ENCODE data around the gene MAP3K2. TPM values are rescaled to one million over a fixed set of nuclear protein-coding genes. Genes with fewer than 3 reads are reported as not detected.
A peak's percentile ranks its signal among the peaks of the same experiment; 100 is the strongest.

The MAP3K2 gene
- total RNA-seq, 6 experiments from 2014 or later = 38.5 to 44.2 (median 40.1) TPM

DNA sequence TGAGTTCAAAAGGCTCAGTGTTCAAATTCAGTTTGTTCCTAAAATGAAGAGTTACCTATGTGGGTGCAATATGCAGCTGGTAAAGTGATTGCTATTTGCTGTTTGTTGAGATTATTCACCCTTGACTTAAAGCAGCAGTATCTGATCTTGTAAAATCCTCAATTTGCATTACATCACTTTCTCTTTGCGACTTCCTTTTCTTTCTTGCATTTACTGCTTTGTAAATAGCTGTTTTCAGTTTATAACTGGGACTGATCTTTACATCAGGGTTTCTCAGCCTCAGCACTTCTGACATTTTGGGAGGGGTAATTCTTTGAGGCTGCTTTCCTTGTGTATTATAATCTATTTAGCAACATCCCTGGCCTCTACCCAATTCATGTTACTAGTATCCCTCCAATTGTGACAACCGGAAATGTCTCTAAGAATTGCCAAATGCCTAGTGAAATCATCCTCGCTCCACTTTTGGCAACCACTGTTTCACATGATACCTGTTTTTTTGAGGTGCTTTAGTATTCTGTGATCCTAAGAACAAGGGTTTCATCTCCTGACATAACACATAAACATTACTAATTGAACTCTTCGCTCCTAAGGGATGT lies 81.7 kb downstream of the MAP3K2 start:
- H3K36me3 Mint-ChIP-seq (ENCODE audit: low read depth) = 0 out of 2 replicates have a peak, but pooled peaks cover 4% of the 10 kb centered on the region
- TF ChIP-seq, protein P1, sequence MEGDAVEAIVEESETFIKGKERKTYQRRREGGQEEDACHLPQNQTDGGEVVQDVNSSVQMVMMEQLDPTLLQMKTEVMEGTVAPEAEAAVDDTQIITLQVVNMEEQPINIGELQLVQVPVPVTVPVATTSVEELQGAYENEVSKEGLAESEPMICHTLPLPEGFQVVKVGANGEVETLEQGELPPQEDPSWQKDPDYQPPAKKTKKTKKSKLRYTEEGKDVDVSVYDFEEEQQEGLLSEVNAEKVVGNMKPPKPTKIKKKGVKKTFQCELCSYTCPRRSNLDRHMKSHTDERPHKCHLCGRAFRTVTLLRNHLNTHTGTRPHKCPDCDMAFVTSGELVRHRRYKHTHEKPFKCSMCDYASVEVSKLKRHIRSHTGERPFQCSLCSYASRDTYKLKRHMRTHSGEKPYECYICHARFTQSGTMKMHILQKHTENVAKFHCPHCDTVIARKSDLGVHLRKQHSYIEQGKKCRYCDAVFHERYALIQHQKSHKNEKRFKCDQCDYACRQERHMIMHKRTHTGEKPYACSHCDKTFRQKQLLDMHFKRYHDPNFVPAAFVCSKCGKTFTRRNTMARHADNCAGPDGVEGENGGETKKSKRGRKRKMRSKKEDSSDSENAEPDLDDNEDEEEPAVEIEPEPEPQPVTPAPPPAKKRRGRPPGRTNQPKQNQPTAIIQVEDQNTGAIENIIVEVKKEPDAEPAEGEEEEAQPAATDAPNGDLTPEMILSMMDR (IDR thresholded peaks at IDR 0.05) = no peak
- H3K27me3 Mint-ChIP-seq (ENCODE audit: insufficient read depth) = peaks cover 1% of the 10 kb centered on the region
- no peaks in the 10 kb centered on the region for H3K4me1 Mint-ChIP-seq (ENCODE audit: low read depth)
- no peak for DNase-seq
- H3K4me3 Mint-ChIP-seq = no peak overlapping the region
- no peaks in the 10 kb centered on the region for H3K9me3 Mint-ChIP-seq
- H3K27ac Mint-ChIP-seq = no peak overlapping the region

DNA sequence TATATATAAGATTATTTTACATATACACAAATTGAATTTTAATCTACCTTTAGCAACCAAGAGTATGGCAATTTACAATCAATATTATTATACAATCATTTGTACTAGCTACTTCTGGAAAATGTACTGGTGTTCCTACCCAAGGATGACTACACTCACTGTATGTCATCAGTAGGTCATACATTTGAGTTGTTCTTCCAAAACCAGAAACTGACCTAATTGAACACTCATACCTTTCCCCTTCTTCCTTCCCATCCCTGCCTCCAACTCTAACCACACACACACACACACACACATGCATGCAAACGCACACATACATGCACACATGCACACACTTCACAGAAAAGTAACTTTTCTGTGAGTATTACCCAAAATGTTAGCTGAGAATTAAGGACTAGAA lies 85.6 kb downstream of the MAP3K2 start:
- Mint-ChIP-seq H3K9me3 (no peaks in the 10 kb centered on the region), H3K27me3 (ENCODE audit: insufficient read depth) (peaks cover 1% of the 10 kb centered on the region; the same call in 1 of the 2 replicates), H3K36me3 (ENCODE audit: low read depth) (no peaks in the 10 kb centered on the region), H3K4me1 (ENCODE audit: low read depth) (no peaks in the 10 kb centered on the region), H3K4me3 (no peak overlapping the region), H3K27ac (no peak overlapping the region; the same call in 1 of the 2 replicates)
- TF ChIP-seq, protein P1 (IDR thresholded peaks at IDR 0.05) = no peak
- no peak for DNase-seq

DNA sequence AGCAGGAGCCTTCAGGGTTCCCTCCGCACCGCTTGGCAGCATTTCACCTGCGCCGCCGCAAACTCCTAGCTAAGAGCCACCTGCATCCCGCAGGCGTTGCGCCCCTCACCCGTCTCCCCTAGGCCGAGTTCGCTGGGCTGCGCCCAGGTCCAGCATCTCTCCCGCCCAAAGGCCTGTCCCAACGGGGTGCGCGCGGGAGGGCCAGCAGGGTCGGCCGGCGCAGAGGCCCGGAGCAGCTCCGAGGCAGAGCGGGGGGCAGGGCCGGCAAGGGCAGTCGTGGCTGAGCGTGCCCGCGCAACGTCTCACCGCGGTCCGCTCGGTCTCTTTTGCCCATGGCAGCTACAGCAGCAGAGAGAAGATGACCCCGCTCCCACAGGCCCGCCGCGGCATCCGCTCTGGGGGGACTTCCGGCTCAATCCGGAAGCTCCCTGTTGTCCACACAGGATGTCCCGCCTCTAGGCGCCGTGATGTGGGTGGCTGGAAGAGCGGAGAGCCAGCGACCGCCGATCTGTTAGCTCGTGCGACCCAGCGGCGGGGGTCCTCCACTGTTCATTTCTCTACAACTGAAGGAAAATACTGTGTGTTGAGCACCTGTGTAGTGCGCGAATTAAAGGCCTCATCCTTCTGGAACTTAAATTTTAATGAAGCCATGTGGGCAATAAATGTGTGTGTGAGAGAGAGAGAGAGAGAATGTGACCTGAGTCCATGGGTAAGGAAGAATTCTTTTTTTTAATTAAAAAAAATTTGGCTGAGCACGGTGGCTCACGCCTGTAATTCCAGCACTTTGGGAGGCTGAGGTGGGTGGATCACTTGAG lies 93.8 kb downstream of the MAP3K2 start, which contains the start of gene ERCC3:
Gene ERCC3, minus strand, starts transcription at position 397 of the 815 bp plus-strand sequence. Its CDS starts 63 bp downstream, at position 334.
- H3K36me3 Mint-ChIP-seq (ENCODE audit: low read depth) = peaks cover 41% of the 10 kb centered on the region
- H3K4me3 Mint-ChIP-seq = peak within 1 kb of the TSS; percentile 100
- H3K9me3 Mint-ChIP-seq = no peaks in the 10 kb centered on the region
- peak; percentile 56 for DNase-seq
- TF ChIP-seq, protein P1 (IDR thresholded peaks at IDR 0.05) = no peak
- peaks cover 4% of the 10 kb centered on the region for H3K27me3 Mint-ChIP-seq (ENCODE audit: insufficient read depth)
- peaks cover 27% of the 10 kb centered on the region for H3K4me1 Mint-ChIP-seq (ENCODE audit: low read depth)
- H3K27ac Mint-ChIP-seq = peak within 1 kb of the TSS; percentile 98

DNA sequence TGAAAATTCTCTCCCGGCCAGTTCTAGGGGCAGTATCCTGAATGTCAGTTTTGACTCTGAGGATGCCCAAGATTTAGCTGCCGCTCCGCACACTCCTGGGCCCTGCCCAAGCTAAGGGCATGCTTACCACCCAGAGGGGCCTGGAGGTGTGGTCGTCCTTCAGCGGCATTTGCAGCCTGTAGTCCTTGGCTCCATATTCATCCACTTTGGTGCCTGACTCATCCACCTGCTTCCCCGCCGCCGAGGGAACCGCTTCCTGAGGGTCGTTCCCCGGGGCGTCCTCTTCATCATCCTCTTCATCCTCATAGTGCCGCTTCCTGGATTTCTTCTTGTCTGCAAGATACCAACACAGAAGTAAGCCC lies 94.4 kb downstream of the MAP3K2 start:
- H3K36me3 Mint-ChIP-seq (ENCODE audit: low read depth) = peaks cover 47% of the 10 kb centered on the region
- no peak for DNase-seq
- peak overlapping the region; percentile 100 for H3K4me3 Mint-ChIP-seq
- H3K9me3 Mint-ChIP-seq = no peaks in the 10 kb centered on the region
- peaks cover 4% of the 10 kb centered on the region for H3K27me3 Mint-ChIP-seq (ENCODE audit: insufficient read depth)
- TF ChIP-seq, protein P1 (IDR thresholded peaks at IDR 0.05) = no peak
- peak overlapping the region; percentile 98 for H3K27ac Mint-ChIP-seq
- H3K4me1 Mint-ChIP-seq (ENCODE audit: low read depth) = peaks cover 27% of the 10 kb centered on the region

DNA sequence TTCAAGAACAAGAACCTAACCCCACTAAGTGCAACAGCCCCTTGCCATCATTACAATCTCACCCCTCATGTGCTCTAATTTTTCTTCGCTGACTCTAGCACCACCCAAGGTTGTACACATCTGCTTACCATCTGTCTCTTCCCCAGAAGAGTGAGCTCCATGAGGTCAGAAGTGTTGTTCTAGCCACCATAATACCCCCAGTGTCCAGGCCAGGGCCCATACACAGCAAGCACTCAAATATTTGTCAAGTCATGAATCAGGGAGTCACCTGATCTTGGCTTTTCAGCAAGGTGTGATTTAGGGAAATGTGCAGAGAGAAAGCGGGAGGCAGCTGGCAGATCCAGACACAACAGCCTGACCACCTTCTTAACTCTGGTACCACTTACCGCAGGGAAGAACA lies 99.5 kb downstream of the MAP3K2 start:
- Mint-ChIP-seq H3K9me3 (no peaks in the 10 kb centered on the region), H3K27me3 (ENCODE audit: insufficient read depth) (no peaks in the 10 kb centered on the region; the same call in 1 of the 2 replicates), H3K4me1 (ENCODE audit: low read depth) (peaks cover 10% of the 10 kb centered on the region), H3K27ac (no peak overlapping the region), H3K36me3 (ENCODE audit: low read depth) (peaks cover 67% of the 10 kb centered on the region), H3K4me3 (no peak overlapping the region)
- no peak for DNase-seq
- TF ChIP-seq, protein P1 (IDR thresholded peaks at IDR 0.05) = no peak
